Fibroblast of the aortic adventitia (primary cell): ENCODE measurements around the gene SLC16A12. TPM values are rescaled to one million over a fixed set of nuclear protein-coding genes. Genes with fewer than 3 reads are reported as not detected.
"Not testable (repeated sequence)": the region's sequence is repeated elsewhere in the genome, so short reads cannot be mapped to it uniquely, and the experiment has no call there.

Experiments used
- DNase-seq: peaks from one replicate; pipeline ENCODE4 v3.0.0-alpha.2; 2010; ENCODE audit warnings: low read depth
- H3K4me3 ChIP-seq: 2 replicates; pipeline ENCODE4 v1.5.1; 2011; ENCODE audit warnings: low read depth, mild to moderate bottlenecking, control low read depth, low read length, moderate library complexity
- CTCF ChIP-seq: IDR thresholded peaks from 2 replicates; pipeline ENCODE4 v1.5.1; 2011; ENCODE audit warnings: mild to moderate bottlenecking, low read length, control low read depth, inconsistent platforms; ENCODE audit not compliant: insufficient read depth
- total RNA-seq: library from RNA; depleted of rRNA; stranded (reverse); fragments of >200 nt; gene quantifications from 2 replicates; pipeline ENCODE4 v1.2.3, GENCODE V29; 2012; ENCODE audit warnings: low replicate concordance

Gene SLC16A12
- total RNA-seq, 1 donor = 0.90 TPM

- peak; percentile 45 for DNase-seq
- no peak overlapping the region for H3K4me3 ChIP-seq
- TF ChIP-seq CTCF = no peak
Measured at GRCh38 chr10:89550509-89550908, 15.1 kb upstream of the SLC16A12 start.

- TF ChIP-seq CTCF = no peak
- H3K4me3 ChIP-seq = no peak overlapping the region
- DNase-seq = no peak
Measured at GRCh38 chr10:89549510-89549909, 14.1 kb upstream of the SLC16A12 start.

GRCh38 chr10:89548673-89549072, 13.3 kb upstream of the SLC16A12 start:
- DNase-seq = no peak
- H3K4me3 ChIP-seq = no peak overlapping the region
- TF ChIP-seq CTCF = no peak

GRCh38 chr10:89547853-89548513, 12.6 kb upstream of the SLC16A12 start:
- TF ChIP-seq CTCF = no peak
- DNase-seq = no peak
- H3K4me3 ChIP-seq = no peak overlapping the region

GRCh38 chr10:89546651-89547050, 11.3 kb upstream of the SLC16A12 start:
- H3K4me3 ChIP-seq, DNase-seq: not testable (repeated sequence)

GRCh38 chr10:89543841-89544240, 8.4 kb upstream of the SLC16A12 start:
- TF ChIP-seq CTCF = no peak
- no peak for DNase-seq
- H3K4me3 ChIP-seq = no peak overlapping the region

GRCh38 chr10:89540420-89540949, 5.1 kb upstream of the SLC16A12 start:
- TF ChIP-seq CTCF = no peak
- peak; percentile 52 for DNase-seq

More at GRCh38 chr10:89540420-89540949, 5.1 kb upstream of the SLC16A12 start:
- H3K4me3 ChIP-seq = no peak overlapping the region
